Activated CD4-positive, alpha-beta T cell treated with anti-CD3 and anti-CD28 coated beads for 4 hours (primary cell): ENCODE measurements around the gene CCDC172.

Source experiments
- DNase-seq, 2 donors: peaks; one replicate each; pipeline ENCODE4 v3.0.0-alpha.2; 2020

Gene CCDC172, protein sequence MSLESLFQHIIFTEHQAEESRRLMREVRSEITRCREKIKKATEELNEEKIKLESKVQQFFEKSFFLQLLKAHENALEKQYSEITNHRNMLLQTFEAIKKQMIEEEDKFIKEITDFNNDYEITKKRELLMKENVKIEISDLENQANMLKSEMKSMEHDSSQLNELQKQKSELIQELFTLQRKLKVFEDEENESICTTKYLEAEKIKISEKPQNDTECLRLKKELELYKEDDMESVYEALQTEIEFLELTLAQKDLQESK

DNA sequence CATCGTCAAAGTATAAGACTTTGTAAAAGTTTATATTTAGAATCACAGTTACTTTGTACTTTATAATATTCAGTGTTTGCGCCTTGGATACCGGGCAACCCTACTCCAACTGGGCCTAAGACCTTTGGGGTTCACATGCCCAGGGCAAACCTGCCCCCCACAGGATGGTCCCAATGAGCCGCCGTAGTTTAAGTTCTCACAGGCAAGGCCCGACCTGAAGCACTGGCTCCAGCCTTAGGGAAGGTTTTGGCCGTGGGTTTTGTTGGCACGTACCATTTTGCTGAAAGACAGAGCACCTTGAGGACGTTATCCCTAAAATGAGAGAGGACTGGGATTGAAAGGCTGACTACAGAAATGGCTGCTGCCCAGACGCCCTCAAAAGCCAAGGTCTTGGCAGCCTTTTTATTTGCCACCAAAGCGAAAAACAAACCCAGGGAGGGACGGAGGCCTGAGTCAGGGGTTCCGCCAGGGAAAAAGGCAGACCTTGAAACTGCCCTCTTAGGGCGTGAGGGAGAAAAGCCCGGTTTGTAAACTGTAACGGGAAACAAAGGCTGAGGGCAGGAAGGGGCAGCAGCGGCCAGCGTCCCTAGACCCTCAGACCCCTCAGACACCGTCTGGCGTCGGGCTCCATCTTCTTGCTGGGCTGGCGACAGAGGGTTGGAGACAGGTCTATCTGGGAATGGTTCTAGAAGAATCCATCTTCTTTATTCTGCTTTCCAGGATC is at the start of gene CCDC172:
TSS of gene CCDC172 (plus strand) at position 222 of the 724 bp plus-strand sequence. CDS start 564 bp downstream, outside the sequence.
- no peak for DNase-seq

DNA sequence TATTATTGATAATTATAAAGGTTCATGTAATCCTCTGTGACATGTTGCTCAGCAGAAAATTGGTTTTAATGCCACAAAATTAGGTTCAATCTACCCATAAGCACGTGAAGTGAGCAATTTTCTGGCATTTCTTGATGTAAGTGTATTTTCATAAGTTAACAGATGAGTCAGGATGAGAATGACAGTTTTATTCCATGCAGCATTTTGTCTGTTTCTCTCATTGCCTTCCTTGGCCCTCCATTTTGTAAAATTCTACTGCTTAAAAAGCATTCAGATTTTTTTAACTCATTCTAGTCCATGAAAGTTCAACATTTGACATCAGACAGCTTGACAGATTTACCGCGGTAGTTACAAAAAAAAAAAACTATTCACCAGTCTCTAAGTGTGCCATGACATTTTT is 47.3 kb upstream of the CCDC172 start:
- no peak for DNase-seq

DNA sequence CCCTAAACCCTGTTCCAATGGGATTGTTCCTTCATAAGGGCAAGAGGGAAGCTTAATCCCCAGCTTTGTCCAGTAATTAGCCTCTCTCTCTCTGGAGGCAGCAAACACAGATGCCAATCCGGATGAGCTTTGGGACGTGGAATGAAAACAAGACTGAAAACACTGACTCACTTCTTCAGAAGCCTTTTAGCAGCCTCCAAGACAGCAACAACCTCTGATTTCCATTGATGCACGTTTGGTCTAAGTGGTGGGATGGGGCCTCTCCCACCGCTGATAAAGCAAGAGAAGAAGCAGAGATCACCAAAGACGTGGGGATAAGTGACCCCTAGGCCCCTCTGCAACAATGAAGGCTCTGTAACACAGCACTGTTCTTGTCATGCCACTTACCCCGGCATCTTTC is 45.4 kb upstream of the CCDC172 start:
- DNase-seq = no peak

DNA sequence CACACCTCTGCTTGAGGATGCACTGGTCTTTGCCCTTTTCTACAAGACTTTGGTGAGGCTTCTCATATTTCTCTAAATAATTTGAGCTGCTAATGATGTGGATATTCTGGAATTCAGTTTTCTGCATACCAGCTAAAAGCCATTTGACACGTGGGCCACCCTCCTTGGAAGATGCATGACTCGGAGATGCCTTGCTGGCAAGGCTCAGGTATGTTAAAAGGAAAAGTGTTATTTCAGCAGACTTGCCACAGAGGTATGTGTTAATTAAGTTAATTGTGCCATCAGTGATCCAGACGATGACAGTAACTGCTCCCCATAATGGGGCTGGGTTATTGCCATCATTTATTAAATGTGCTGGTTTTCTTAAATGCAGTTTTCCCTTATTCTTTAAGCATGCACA is 42.5 kb upstream of the CCDC172 start:
- no peak for DNase-seq

DNA sequence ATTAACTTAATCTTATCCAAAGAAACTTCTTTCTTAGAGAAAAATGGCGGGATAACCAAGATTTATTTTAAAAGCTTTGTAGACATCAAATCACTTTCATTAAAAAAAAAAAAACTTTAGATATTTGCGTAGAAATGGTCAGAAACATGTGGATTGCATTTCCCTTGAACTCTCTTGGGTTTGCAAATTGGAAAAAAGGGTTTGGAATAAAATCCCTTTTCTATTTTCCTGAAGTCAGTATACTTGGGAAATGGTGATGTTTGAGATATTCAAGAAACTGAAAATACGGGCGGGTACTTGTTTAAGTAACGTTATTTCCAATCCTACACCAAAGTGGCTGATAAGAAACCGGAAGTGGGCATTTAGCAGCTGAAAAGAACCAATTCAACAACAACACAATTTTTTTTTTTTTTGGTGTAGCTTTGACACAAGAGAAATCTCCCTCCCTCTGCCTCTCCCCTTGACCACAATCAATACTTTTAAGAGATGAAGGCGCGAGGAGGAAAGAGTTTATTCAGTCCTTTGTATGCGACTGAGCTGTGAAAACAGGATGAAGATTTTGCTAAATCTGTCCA is 37.5 kb upstream of the CCDC172 start:
- no peak for DNase-seq

DNA sequence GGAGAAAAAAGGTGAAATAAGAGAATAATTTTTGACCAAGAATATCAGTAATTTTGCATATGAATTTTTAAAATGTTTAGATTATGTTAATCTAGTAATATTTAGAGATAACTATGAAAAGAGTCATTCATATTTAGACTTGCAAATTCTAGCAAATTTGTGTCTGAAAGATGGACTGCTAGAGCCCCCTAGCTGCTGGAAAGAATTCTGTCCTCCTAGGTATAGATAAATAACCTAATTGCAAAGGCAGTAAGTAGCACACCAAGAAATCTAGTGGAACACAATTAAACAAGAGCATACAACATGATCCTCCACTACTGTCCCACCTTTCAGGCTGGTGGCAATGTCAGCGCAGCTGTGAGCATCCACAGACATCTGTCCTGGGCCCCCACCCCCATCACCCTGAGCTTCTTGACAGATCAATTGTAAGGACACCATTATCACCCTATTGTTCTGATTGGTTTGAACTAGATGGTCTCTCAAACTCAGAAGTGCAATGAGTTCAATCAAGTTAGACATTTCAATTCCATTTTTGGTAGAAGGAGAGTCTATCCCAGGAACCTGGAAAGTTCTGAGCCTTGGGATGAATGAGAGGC is 36.2 kb upstream of the CCDC172 start:
- DNase-seq = no peak

DNA sequence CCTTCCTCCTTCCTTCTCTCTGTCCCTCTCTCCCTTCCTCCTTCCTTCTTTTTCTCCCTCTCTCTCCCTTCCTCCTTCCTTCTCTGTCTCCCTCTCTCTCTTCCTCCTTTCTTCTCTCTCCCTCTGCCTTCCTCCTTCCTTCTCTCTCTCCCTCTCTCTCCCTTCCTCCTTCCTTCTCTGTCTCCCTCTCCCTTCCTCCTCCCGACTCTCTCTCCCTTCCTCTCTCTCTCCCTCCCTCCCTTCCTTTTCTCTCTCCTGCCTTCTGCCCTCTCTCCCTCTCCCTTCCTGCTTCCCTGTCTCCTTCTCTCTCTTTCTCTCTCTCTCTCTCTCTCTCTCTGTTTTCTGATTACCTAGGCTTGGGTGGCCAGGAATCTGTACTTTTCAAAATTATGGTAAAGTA is 34.6 kb upstream of the CCDC172 start:
- DNase-seq = no peak

DNA sequence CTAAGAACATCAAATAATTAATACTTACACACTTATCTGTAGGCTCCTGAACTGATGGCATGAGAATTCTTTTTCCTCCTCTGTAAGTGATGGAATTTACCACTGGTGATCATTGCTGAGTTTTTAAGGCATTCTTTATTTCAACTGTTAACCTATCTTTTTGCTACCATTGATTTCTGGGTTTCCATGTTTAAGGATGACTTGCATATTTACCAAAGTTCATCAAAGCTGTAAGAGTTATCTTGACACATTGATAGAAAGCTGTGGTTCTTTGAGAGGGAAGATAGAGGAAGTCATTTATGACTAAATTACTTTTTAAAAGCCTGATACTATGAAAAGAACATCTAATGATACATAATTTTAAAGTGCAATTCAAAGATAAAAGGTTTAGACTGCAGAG is 31.8 kb upstream of the CCDC172 start:
- DNase-seq = no peak

DNA sequence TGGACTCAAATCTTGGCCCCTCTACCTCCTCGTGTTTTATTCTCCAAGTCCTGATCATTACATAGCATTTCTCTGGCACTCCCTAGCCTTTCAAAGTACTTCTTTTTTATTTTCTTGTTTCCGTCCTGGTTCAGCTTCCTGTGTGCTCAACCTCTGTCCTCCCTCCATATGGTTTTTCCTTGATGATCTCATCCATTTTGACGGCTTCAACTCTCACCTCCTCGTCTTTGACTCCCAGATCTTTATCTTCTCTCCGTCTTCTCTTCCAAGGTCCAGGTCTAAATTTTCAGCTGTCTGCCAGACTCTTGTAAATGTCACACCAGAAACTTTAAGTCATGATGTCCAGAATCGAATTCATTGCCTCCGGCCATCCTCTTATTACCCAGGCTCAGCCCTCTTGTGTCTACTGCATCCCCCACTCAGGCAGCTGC is 27.9 kb upstream of the CCDC172 start:
- no peak for DNase-seq

DNA sequence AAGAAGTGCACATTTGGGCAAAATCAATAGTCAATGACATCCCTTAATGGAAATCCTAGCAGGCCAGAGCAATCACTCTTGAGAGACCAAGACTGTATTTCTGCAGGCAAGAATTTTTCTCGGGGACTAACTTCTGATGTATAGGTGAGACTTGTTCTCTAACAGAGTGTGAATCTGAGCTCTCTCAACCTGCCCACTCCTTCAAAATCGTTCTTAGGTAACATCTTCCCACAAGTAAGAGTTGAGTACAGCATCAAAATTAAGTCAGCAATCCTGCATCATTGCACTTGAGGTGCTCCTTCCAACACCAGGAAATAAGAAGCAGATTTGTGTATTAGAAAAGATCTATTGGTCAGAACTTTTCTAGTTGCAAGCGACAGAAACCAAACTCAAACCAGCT is 25.7 kb upstream of the CCDC172 start:
- DNase-seq = no peak

DNA sequence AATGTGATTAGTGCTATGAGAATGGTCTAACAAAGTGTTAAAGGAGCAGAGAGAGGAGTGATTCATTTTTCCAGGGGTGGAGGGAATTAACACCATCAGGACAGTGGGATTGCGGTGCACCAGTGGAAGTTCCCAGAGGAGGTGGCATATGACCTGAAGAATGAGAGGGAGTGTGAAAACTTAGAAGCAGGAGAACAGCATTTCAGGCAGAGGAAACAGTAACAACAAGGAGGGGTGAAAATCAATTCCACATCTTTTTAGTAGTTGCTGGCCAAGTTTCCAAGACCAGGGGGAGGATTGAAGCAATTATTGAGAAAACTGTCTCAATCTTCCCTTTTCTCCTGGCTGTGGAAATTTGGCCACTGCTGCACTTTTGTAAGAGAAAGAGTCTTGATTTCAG is 23.7 kb upstream of the CCDC172 start:
- no peak for DNase-seq

DNA sequence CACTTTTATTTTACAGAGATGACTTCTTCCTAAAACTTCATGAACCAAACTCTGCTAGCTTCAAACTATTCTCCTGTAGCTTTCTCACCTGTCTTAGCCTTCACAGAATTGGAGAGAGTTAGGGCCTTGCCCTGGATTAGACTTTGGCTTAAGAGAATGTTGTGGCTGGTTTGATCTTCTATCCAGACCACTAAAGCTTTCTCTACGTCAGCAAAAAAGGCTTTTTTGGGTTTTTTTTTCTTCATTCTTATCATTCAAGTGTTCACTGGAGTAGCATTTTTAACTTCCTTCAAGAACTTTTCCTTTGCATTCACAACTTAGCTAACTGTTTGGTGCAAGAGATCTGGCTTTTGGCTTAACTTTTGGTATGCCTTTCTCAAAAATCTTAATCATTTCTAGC is 19.3 kb upstream of the CCDC172 start:
- no peak for DNase-seq

DNA sequence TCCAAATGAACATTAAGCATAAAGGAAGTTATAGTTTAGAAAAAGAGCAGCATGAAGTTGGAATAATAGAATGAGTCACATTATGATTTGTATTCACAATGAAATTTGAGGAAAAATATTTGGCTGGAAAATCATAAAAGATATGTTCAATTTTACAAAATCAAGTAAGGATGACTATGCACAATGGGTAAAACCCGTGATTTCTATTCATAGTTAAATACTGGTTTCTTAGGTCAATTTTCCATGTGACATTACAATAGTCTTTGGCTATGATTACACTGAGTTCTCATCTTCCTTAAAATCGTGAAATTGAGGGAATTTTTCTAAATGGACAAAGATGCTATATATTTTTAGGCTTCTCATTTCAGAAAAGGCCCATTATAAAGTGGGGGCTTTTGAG is 17.4 kb upstream of the CCDC172 start:
- DNase-seq = no peak

DNA sequence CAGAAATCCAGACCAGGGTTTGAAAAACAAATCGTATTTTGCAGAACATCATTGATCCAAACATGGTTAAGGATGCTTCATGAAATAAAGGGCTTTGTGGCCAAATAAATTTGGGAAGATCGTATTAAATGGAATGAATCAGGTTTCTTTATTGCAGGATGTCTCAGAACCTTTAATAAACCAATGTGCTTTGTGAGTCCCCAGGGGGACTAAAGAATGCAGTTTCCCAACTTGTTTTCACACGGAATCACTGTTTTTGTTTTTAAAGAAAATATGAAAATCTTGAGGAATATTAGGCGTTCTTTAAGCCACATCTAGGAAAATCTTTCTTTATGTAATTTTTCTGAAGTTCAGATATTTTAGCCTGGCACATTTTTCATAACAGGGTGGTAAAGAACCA is 16.8 kb upstream of the CCDC172 start:
- no peak for DNase-seq

DNA sequence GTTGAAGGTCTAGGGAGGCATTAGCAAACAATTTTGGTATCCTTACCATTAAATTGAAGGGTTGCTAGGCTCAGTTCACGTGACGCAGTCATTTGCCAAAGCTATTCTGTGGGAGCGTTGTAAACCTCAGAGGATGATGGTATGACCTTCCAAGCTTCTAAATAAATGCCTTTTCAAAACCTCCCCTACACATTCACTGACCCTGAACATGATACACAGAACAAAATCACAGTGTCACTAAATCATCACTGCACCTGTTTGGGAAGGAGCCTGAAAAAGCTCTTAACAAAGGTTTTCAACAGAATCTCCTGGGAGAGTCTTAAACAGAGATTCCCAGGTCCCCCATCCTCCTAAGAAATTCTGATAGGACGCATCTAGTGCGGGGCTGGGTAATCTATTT is 13.2 kb upstream of the CCDC172 start:
- no peak for DNase-seq

DNA sequence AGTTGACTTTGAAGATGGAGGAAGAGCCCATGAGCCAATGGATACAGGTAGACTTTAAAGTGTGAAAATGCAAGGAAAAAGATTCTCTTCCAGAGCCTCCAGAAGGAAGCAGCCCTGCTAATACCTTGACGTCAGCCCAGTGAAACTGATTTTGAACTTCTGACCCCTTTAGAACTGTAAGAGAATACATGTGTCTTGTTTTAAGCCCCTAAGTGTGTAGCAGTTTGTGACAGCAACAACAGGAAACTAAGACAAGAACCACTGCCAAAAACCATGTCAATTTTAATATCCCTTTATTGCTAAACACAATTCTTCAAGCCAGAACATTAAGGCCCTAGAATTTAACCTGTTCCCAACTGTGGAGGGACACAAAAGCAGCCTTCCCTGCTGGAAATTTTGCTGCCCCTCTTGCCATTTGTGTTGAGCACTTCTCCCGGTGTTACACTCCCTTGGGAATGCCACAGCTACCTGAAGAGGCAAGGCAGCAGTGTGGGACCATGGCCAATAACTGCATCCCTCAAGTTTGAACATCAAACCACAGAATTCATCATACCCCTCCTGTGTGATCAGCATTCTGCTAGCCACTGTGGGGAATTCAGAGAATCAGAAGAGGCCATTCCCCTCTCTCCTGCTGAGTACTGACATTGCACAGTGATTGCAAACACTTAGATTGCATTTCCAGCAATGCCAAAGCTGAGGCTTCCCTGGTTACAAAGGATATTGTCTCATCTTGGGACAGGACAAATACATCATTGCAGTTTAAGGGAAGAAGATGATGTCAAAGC is 12.3 kb upstream of the CCDC172 start:
- DNase-seq = no peak

DNA sequence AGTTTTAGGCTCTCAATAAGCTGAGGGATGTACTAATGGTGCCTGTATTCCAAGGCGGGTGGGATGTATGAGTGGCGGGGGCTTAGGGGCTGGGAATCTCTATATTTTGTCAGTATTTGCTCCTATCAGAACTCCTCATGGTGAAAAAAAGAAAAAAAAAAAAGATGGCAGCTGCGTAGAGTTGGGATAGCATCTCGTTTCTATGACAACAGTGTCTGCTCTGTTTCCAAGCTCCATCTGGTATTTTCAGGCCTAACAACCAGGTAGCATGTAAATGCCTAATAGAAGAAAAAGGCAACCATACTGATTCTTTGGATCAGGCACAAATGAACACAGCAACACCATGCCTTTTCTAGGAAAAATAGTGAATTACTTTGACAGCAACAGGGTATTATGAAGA is 11.7 kb upstream of the CCDC172 start:
- no peak for DNase-seq

DNA sequence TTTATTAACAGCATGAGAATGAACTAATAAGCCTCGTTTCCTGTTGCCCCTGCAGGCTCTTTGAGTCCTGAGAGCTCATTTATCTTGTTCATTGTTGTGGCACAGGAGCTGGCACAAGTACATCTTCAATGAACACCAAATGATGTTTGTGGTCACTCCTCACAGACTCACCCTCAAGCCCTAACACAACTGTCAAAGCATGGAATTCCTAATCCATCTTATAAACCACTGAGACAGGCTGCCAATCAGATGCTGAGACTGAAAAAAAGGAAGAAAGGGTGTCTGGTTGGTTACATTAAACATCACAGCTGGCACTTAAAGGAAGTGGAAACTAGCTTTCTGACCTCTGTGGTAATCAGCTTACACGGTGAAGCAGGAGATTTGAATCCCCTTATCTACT is 7.7 kb upstream of the CCDC172 start:
- DNase-seq = no peak

DNA sequence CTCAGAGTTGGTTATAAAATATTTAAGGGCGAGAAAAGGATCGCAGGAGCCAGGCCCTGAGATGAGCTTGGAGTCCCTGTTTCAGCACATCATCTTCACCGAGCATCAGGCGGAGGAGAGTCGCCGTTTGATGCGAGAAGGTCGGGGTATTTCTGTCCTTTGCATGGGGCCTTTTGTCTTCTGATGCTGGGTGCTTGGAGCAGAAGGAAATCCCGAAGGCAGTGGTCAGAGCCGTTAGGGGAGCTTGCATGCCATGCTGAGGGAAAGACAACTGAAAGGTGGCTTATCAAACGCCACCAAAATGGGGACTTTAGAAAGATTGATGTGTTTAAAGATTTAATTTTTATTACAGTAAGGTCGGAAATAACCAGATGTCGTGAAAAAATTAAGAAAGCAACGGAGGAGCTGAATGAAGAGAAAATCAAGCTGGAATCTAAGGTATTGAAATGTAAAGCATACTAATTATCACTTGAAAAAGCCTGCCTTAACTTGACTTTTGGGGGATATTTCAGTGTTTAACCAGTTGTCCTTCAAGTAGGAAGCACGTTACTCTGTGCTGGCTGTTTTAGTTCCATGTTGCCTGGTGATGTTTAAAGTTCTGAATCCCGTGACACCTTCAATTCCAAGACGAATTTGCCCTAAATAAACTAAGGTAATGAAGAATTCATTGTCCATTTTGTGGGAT is 845 bp downstream of the CCDC172 start:
- no peak for DNase-seq

DNA sequence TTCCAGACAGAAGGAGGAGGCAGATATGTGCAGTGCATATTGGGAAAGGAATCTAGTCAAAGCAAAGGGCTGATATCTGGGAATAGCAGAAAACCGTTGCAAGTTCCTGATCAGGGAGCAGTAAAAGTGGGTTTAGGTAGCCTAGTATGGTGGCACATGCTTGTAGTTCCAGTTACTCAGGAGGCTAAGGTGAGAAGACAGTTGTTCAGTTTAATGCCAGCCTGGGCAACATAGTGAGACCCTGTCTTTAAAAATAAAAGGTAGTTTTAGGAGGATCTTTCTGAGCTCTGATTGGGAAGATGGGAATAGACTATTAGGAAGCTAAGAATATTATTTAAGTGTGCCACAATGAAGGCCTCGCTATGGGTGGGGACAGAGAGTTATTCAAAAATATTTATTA is 1.7 kb downstream of the CCDC172 start:
- no peak for DNase-seq

DNA sequence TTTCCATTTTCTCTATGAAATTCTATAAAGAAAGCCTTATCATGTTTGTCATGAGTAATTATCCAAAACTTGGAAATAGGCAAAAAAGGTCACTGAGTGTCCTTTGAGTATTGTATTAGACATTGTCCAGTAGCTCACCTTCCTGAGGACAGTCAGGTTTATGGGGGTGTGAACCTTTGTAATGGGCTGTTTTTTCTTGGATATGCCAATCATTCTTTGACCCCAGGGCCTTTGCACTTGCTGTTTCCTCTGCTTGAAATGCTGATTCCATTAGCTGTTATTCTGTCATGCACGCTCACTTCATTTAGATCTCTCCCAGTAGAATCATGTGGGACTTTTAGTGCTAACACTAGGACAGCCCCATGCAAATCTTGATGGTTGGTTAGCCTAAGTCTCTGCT is 4.9 kb downstream of the CCDC172 start:
- no peak for DNase-seq

DNA sequence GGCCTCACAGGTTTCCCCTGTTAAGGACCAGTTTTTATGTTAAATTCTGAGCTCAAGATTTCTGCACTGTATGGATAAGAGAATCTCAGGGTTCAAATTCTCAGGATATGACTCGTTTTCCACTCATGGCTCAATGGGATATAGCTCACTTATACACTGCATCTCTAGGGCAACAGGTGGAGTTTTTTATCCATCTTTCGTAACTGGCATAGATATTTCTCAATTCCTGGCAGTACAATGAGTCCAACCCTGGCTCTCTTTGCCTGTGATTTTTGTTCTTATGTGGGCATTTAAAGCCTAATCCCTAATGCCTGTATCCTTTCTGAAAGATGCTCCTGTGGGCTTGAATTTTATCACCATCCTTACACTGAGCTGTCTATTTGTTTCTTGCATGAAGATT is 7.6 kb downstream of the CCDC172 start:
- no peak for DNase-seq

DNA sequence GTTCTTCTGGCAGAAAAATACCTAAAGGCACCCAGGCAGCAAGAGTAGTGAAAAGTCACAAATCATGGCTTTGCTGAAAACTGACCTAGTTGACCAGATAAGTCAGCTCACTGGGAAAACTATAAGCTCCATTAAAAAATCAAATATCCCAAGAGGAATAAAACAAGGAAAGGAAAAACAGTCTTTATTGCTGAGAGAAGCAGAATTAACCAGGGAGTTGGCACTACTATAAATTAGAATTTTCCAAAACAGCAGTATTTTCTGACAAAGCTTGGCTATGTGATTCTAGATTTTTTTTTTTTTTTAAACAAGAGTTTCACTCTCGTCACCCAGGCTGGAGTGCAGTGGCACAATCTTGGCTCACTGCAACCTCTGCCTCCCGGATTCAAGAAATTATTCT is 12.6 kb downstream of the CCDC172 start:
- DNase-seq = no peak
